ENCODE data around the gene FEN1.

The FEN1 gene

DNA sequence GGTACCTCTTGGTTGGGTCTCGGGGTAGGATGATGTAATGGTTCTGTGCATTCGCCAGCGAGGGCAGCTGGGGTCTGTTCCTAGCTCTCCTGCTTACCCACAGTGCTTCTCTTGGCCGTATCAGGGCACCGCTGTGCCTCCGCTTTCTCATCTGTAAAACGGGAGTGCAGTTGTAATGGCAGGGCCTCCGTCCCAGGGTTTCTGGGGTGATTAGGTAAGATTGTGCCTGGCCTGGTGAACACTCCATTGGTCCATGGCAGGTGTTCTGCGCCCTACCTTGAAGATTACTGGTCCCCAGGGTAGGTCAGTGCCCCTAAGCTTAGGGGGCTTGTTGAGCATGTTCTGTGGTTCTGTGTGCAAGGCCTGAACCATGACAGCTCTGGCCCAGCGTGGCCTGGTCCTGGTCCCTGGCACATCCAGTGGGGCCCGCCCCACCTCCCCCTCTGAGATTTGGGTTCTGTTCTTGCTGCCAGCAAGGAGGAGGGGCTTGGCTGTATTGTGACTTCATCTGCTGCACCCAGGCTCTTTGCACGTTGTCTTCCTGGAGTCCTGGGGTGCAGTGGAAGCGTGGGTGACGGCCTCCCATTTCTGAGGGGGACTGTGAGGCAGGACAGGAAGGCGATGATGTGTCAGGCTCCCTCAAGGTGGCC is 35.4 kb upstream of the FEN1 start:
- TF ChIP-seq CTCF (IDR thresholded peaks at IDR 0.05; ENCODE audit: extremely low read depth, insufficient read depth, missing control alignments), result no peak
- no peak for DNase-seq (ENCODE audit: low spot score)
- in situ Hi-C loops (cut with MboI; ENCODE audit: low pct_unique_long_range_greater_than_20kb, low sequenced_read_pairs, unreplicated experiment), result no loop called here

- in situ Hi-C loops (cut with MboI; ENCODE audit: low pct_unique_long_range_greater_than_20kb, low sequenced_read_pairs, unreplicated experiment), result no loop called here
- no peak for TF ChIP-seq CTCF (IDR thresholded peaks at IDR 0.05; ENCODE audit: extremely low read depth, insufficient read depth, missing control alignments)
- DNase-seq (ENCODE audit: low spot score), result no peak
Measured at GRCh38 chr11:61760946-61761345, 31.8 kb upstream of the FEN1 start.

DNA sequence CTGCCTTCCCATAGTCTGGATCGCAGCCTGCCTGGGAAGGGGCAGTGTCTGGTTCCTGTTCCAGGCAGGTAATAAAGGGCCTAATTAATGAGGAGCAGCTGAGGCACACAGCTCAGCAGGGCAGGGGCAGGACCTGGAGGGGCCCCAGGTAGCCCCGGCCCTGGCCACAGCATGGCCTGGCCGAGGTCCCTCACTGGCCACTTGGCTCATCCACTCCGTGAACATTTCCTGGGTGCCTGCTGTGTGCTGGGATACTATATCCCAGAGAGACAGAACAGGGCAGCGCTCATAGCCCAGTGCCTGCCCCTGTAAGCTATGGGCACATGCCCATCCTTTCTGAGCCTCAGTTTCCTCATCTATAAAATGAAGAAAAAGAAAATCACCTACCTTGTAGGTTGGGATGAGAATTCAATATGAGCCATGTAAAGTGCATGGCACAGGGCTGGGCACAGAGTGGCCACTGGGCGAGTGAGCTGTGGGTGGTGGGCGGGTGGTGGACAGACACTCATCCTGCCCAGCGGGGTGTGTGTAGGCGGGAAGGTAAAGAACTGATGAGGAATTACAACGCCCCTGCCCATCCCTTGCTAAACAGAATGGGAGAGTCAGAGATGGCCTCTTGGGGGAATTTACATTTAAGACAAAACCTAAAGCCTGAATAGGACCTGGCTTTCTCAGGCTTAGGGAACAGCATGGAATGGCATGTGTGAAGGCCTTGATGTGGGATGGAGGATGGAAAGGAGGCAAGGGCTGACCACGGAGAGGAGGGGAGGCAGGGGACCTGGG is 31.1 kb upstream of the FEN1 start:
- in situ Hi-C loops (cut with MboI; ENCODE audit: low pct_unique_long_range_greater_than_20kb, low sequenced_read_pairs, unreplicated experiment), result no loop called here
- TF ChIP-seq CTCF (IDR thresholded peaks at IDR 0.05; ENCODE audit: extremely low read depth, insufficient read depth, missing control alignments), result no peak

DNA sequence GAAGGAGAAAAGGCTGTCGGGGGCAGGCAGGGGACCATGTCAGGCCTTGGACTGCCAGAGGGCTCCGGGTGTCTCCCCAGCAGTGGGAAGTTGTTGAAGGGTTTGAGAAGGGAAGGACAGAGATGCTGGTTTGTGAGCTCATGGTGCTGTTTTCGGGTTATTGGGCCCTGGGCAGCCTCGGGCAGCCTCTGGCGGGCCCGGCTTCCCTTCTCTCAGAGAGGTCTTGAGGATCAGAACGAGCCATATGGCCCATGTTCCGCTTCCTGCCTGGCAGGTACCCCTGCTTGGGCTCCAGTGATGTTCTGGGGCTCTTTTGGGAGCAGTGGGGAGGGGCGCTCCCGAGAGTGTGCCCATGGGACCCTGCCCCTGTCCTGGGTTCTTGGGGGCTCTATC is 30.5 kb upstream of the FEN1 start:
- DNase-seq (ENCODE audit: low spot score), result no peak
- TF ChIP-seq CTCF (IDR thresholded peaks at IDR 0.05; ENCODE audit: extremely low read depth, insufficient read depth, missing control alignments), result no peak
- in situ Hi-C loops (cut with MboI; ENCODE audit: low pct_unique_long_range_greater_than_20kb, low sequenced_read_pairs, unreplicated experiment), result no loop called here

More for the DNA sequence above, 31.1 kb upstream of the FEN1 start:
- DNase-seq (ENCODE audit: low spot score), result no peak

- in situ Hi-C loops (cut with MboI; ENCODE audit: low pct_unique_long_range_greater_than_20kb, low sequenced_read_pairs, unreplicated experiment), result no loop called here
- DNase-seq (ENCODE audit: low spot score), result no peak
- TF ChIP-seq CTCF (IDR thresholded peaks at IDR 0.05; ENCODE audit: extremely low read depth, insufficient read depth, missing control alignments), result no peak
Measured at GRCh38 chr11:61762798-61763197, 29.9 kb upstream of the FEN1 start.

- no peak for DNase-seq (ENCODE audit: low spot score)
- in situ Hi-C loops (cut with MboI; ENCODE audit: low pct_unique_long_range_greater_than_20kb, low sequenced_read_pairs, unreplicated experiment), result no loop called here
- TF ChIP-seq CTCF (IDR thresholded peaks at IDR 0.05; ENCODE audit: extremely low read depth, insufficient read depth, missing control alignments), result no peak
Measured at GRCh38 chr11:61763930-61764605, 28.6 kb upstream of the FEN1 start.
